K562 (cell line): ENCODE results near the gene MOSPD3. TPM values are rescaled to one million over a fixed set of nuclear protein-coding genes. Genes with fewer than 3 reads are reported as not detected.

Experiments
- CAMTA2 ChIP-seq: fragments of 250-450 bp; sonication (Bioruptor Pico); conservative IDR thresholded peaks from 2 replicates; pipeline ENCODE4 v1.5.1; 2022
- CTBP1 ChIP-seq: fragments of 450-650 bp; IDR thresholded peaks from 2 replicates; pipeline ENCODE4 v1.6.1; 2016; ENCODE audit warnings: borderline replicate concordance
- DMBX1 ChIP-seq: fragments of 250-450 bp; sonication (Bioruptor Pico); IDR thresholded peaks from 2 replicates; pipeline ENCODE4 v1.8.0; 2022; ENCODE audit warnings: inconsistent platforms, mild to moderate bottlenecking, moderate library complexity, borderline replicate concordance
- FOSL1 ChIP-seq: fragments of 200-800 bp; sonication (Bioruptor generic); conservative IDR thresholded peaks from 2 replicates; pipeline ENCODE4 v1.6.1; 2016; ENCODE audit warnings: missing genetic modification characterization, missing compliant biosample characterization
- GTF2F1 ChIP-seq: IDR thresholded peaks from 2 replicates; pipeline ENCODE4 v1.6.1; 2011; ENCODE audit warnings: low read depth, low read length, improper control_type of control experiment
- HMGN3 ChIP-seq: IDR thresholded peaks from 2 replicates; pipeline ENCODE4 v1.6.1; 2011; ENCODE audit warnings: borderline replicate concordance, low read depth, mild to moderate bottlenecking, mixed read lengths, low read length; ENCODE audit not compliant: insufficient read length; ENCODE audit errors: extremely low read depth
- KDM1A ChIP-seq, 2 experiments: fragments of 450-650 bp; IDR thresholded peaks; 2 replicates each; pipeline ENCODE4 v1.6.1; 2016; ENCODE audit warnings: mild to moderate bottlenecking in 2 of 2
- MAZ ChIP-seq, 2 experiments: fragments of 450-650 bp in 1 of 2; sonication (generic) in 1 of 2; formaldehyde crosslinking; IDR thresholded peaks in 1 of 2; conservative IDR thresholded peaks in 1 of 2; 2 replicates each; pipeline versions ENCODE4 v1.4.0 to v1.5.0; 2020; ENCODE audit warnings: mild to moderate bottlenecking in 1 of 2, missing genetic modification reagents in 1 of 2
- NCOA1 ChIP-seq: fragments of 450-650 bp; IDR thresholded peaks from 2 replicates; pipeline ENCODE4 v1.6.1; 2016; ENCODE audit warnings: low read depth
- NR2F6 ChIP-seq: fragments of 450-650 bp; formaldehyde crosslinking; IDR thresholded peaks from 2 replicates; pipeline ENCODE4 v1.4.0; 2020; ENCODE audit warnings: mild to moderate bottlenecking
- PRPF4 ChIP-seq: fragments of 200-400 bp; formaldehyde crosslinking; IDR thresholded peaks from one replicate; pipeline ENCODE4 v1.6.1; 2017; ENCODE audit warnings: low read length, low read depth, mild to moderate bottlenecking; ENCODE audit not compliant: insufficient read depth, poor library complexity, severe bottlenecking
- SMAD4 ChIP-seq: fragments of 250-450 bp; sonication (Bioruptor Pico); conservative IDR thresholded peaks from 2 replicates; pipeline ENCODE4 v1.8.0; 2021; ENCODE audit warnings: inconsistent platforms, mild to moderate bottlenecking, moderate library complexity
- TBP ChIP-seq: optimal IDR thresholded peaks from 2 replicates; pipeline ENCODE3; 2011; ENCODE audit warnings: low read depth, low read length, improper control_type of control experiment
- TCF7 ChIP-seq: sonication (generic); IDR thresholded peaks from 2 replicates; pipeline ENCODE4 v1.6.1; 2016; ENCODE audit warnings: antibody characterized with exemption, borderline replicate concordance
- ZFP36 ChIP-seq: fragments of 150-350 bp; IDR thresholded peaks from 2 replicates; pipeline ENCODE4 v1.6.1; 2018; ENCODE audit warnings: low read length, low read depth; ENCODE audit not compliant: partially characterized antibody
- ZNF586 ChIP-seq: fragments of 450-650 bp; formaldehyde crosslinking; conservative IDR thresholded peaks from 2 replicates; pipeline ENCODE4 v1.4.0; 2020; ENCODE audit warnings: mild to moderate bottlenecking, moderate library complexity
- polyA plus RNA-seq, 8 experiments: library from polyadenylated mRNA; depleted of rRNA in 4 of 8; stranded (reverse) in 5 of 8; unstranded in 3 of 8; fragments of >200 nt; fragmentation: Nextera tagmentation in 2 of 8; fragmentation: Illumina TruSeq in 1 of 8; extraction: Ambion mirVana in 2 of 8; extraction: Trizol in 1 of 8; gene quantifications; 2 replicates each; pipeline versions ENCODE4 v1.2.1 to v1.2.3, GENCODE V29; 2011 to 2014; ENCODE audit warnings: inconsistent platforms in 1 of 8, missing spikeins in 1 of 8
- total RNA-seq, 7 experiments: library from RNA; depleted of rRNA in 6 of 7; stranded (reverse); fragments of >200 nt in 6 of 7; fragmentation: Illumina TruSeq in 2 of 7; extraction: Trizol in 2 of 7; gene quantifications; 2 replicates each; pipeline versions ENCODE4 v1.2.1 to v1.2.3, GENCODE V29; 2011 to 2021; ENCODE audit warnings: low replicate concordance in 1 of 7
- TF ChIP-seq, protein P1 (sequence below): IDR thresholded peaks from 2 replicates; pipeline ENCODE4 v1.6.1; 2014; ENCODE audit warnings: antibody characterized with exemption
- TF ChIP-seq, protein P2 (sequence below), 2 experiments: IDR thresholded peaks; 2 replicates each; pipeline ENCODE4 v1.6.1; 2011; ENCODE audit warnings: borderline replicate concordance in 1 of 2, control low read depth in 1 of 2, low read depth in 1 of 2, low read length in 1 of 2, mild to moderate bottlenecking in 1 of 2, mixed read lengths in 1 of 2, moderate library complexity in 1 of 2; ENCODE audit not compliant: insufficient read depth in 1 of 2, insufficient read length in 1 of 2, poor library complexity in 1 of 2, severe bottlenecking in 1 of 2; ENCODE audit errors: extremely low read depth in 1 of 2
- TF ChIP-seq, protein P3 (sequence below): fragments of 450-650 bp; formaldehyde crosslinking; IDR thresholded peaks from 2 replicates; pipeline ENCODE4 v1.4.0; 2022; ENCODE audit warnings: missing genetic modification characterization
- TF ChIP-seq, protein P4 (sequence below): sonication (generic); formaldehyde crosslinking; IDR thresholded peaks from 2 replicates; pipeline ENCODE4 v1.8.0; 2022; ENCODE audit warnings: mild to moderate bottlenecking, low read depth, missing genetic modification reagents

MOSPD3 gene
- total and polyA plus RNA-seq, 9 of the 15 experiments (the other 6 are each of a cell fraction or from before 2014, with no cell fraction given) = 1.4 to 32.1 (median 7.3) TPM

DNA sequence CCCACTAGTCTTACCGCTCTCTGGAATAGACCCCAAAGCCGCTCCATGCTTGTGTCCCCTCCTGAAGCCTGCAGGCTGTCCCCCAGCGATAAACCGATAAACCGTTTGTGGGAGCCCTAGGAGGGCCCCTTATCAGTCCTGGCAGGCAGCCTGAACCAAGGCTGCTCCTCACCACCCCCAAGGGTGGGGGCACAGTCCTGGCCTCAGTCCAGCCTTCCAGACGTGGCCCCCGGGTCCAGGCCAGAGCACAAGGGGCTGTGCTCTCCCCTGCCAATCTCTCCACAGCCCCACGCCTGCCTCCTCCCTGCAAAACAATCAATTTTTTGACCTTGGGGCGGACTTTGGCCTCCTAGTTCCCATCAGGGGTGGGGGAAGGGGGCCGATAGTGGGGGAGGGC lies 29.1 kb downstream of the MOSPD3 start, which contains the start of gene TFR2 (continued):
- TF ChIP-seq, protein P1, sequence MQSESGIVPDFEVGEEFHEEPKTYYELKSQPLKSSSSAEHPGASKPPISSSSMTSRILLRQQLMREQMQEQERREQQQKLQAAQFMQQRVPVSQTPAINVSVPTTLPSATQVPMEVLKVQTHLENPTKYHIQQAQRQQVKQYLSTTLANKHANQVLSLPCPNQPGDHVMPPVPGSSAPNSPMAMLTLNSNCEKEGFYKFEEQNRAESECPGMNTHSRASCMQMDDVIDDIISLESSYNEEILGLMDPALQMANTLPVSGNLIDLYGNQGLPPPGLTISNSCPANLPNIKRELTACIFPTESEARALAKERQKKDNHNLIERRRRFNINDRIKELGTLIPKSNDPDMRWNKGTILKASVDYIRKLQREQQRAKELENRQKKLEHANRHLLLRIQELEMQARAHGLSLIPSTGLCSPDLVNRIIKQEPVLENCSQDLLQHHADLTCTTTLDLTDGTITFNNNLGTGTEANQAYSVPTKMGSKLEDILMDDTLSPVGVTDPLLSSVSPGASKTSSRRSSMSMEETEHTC = 0 out of 2 replicates have a peak, but pooled peaks have one; percentile 53
- TF ChIP-seq NCOA1 (peak; percentile 88; the same call in 1 of the 2 replicates), MAZ (CRISPR knock-in tag; conservative IDR thresholded peaks at IDR 0.05 in 1 of 2, IDR thresholded peaks at IDR 0.05 in 1 of 2) (peak; percentile 99 to 100), SMAD4 (CRISPR knock-in tag) (peak; percentile 89), FOSL1 (tag) (peak; percentile 42; the same call in 1 of the 2 replicates), TBP (peak; percentile 33), ZNF586 (CRISPR knock-in tag) (no peak), NR2F6 (CRISPR knock-in tag) (no peak), GTF2F1 (0 out of 2 replicates have a peak, but pooled peaks have one; percentile 39), CAMTA2 (CRISPR knock-in tag) (no peak), CTBP1 (peak; percentile 57; the same call in 1 of the 2 replicates), DMBX1 (peak; percentile 48), PRPF4 (no peak), KDM1A (IDR thresholded peaks at IDR 0.05) (peak; percentile 85 to 88), ZFP36 (no peak), TCF7 (0 out of 2 replicates have a peak, but pooled peaks have one; percentile 47), HMGN3 (peak; percentile 100)
- TF ChIP-seq, protein P2, sequence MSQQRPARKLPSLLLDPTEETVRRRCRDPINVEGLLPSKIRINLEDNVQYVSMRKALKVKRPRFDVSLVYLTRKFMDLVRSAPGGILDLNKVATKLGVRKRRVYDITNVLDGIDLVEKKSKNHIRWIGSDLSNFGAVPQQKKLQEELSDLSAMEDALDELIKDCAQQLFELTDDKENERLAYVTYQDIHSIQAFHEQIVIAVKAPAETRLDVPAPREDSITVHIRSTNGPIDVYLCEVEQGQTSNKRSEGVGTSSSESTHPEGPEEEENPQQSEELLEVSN (IDR thresholded peaks at IDR 0.05; ENCODE audit: borderline replicate concordance in 1 of 2, extremely low read depth in 1 of 2, insufficient read depth in 1 of 2, insufficient read length in 1 of 2, low read depth in 1 of 2, low read length in 1 of 2, poor library complexity in 1 of 2, severe bottlenecking in 1 of 2) = peak; percentile 14 to 26
- TF ChIP-seq, protein P3, sequence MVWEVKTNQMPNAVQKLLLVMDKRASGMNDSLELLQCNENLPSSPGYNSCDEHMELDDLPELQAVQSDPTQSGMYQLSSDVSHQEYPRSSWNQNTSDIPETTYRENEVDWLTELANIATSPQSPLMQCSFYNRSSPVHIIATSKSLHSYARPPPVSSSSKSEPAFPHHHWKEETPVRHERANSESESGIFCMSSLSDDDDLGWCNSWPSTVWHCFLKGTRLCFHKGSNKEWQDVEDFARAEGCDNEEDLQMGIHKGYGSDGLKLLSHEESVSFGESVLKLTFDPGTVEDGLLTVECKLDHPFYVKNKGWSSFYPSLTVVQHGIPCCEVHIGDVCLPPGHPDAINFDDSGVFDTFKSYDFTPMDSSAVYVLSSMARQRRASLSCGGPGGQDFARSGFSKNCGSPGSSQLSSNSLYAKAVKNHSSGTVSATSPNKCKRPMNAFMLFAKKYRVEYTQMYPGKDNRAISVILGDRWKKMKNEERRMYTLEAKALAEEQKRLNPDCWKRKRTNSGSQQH (CRISPR knock-in tag) = 0 out of 2 replicates have a peak, but pooled peaks have one; percentile 69
- TF ChIP-seq, protein P4, sequence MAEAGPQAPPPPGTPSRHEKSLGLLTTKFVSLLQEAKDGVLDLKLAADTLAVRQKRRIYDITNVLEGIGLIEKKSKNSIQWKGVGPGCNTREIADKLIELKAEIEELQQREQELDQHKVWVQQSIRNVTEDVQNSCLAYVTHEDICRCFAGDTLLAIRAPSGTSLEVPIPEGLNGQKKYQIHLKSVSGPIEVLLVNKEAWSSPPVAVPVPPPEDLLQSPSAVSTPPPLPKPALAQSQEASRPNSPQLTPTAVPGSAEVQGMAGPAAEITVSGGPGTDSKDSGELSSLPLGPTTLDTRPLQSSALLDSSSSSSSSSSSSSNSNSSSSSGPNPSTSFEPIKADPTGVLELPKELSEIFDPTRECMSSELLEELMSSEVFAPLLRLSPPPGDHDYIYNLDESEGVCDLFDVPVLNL (CRISPR knock-in tag) = no peak
